Heart right ventricle (tissue), 16 donors: ENCODE data around the gene PDE4D. TPM values are rescaled to one million over a fixed set of nuclear protein-coding genes. Genes with fewer than 3 reads are reported as not detected.

ENCODE experiments used
- ATAC-seq, 8 donors: fragments of 200-7000 bp; cut with Tn5 transposase; one replicate each; pipeline ENCODE4 v1.9.1; 2020; ENCODE audit warnings: mild to moderate bottlenecking in 8 of 8, moderate library complexity in 8 of 8, moderate number of reproducible peaks in 1 of 8
- DNase-seq, 2 donors: peaks; one replicate each; pipeline ENCODE4 v3.0.0-alpha.2; 2020
- H3K27ac ChIP-seq, 10 donors: fragments of 200-600 bp; sonication (generic) in 2 of 10; one replicate each; pipeline versions ENCODE4 v1.5.0 to v1.8.0; 2020 to 2022; ENCODE audit warnings: mild to moderate bottlenecking in 3 of 10
- H3K27me3 ChIP-seq, 7 donors: fragments of 200-600 bp; one replicate each; pipeline ENCODE4 v1.8.0; 2021 to 2022; ENCODE audit warnings: mild to moderate bottlenecking in 2 of 7
- H3K36me3 ChIP-seq, 9 donors: fragments of 200-600 bp; sonication (generic) in 1 of 9; one replicate each; pipeline versions ENCODE4 v1.5.0 to v1.8.0; 2020 to 2022; ENCODE audit warnings: mild to moderate bottlenecking in 2 of 9
- H3K4me1 ChIP-seq, 9 donors: fragments of 200-600 bp; sonication (generic) in 1 of 9; one replicate each; pipeline versions ENCODE4 v1.5.0 to v1.8.0; 2020 to 2022; ENCODE audit warnings: mild to moderate bottlenecking in 4 of 9
- H3K4me3 ChIP-seq, 10 donors: fragments of 200-600 bp; sonication (generic) in 2 of 10; one replicate each; pipeline versions ENCODE4 v1.5.0 to v1.8.0; 2020 to 2022; ENCODE audit warnings: mild to moderate bottlenecking in 7 of 10, moderate library complexity in 2 of 10
- H3K9me3 ChIP-seq, 11 donors: fragments of 200-600 bp in 10 of 11; sonication (generic) in 2 of 11; one replicate each; pipeline versions ENCODE4 v1.5.0 to v1.8.0; 2013 to 2022; ENCODE audit warnings: mild to moderate bottlenecking in 2 of 11, control low read depth in 1 of 11, moderate library complexity in 1 of 11
- WGBS, 2 donors: extraction: QIAGEN DNeasy Blood & Tissue Kit; methylation state at CpG; one replicate each; pipeline ENCODE4 v1.1.7; 2013; ENCODE audit warnings: inconsistent platforms in 1 of 2; 5-methylcytosine and 5-hydroxymethylcytosine counted together
- intact Hi-C, 10 donors: fragments of 100-400 bp; cut with DNase I; formaldehyde crosslinking; loops; one replicate each; pipeline versions ENCODE4 v1.11.1 to v1.14.2; 2022
- polyA plus RNA-seq, 2 donors: library from polyadenylated mRNA; stranded (reverse); fragments of 200-250 nt; gene quantifications; one replicate each; pipeline ENCODE4 v1.2.3, GENCODE V29; 2013
- total RNA-seq, 10 donors: library from RNA; stranded (reverse); fragmentation: NEBNext Ultra II Directional in 3 of 10; extraction: Animal tissue kit (Norgen Biotek cat#: 25700) in 3 of 10; gene quantifications; one replicate each; pipeline versions ENCODE4 v1.2.1 to v1.2.4, GENCODE V29; 2021 to 2023
- TF ChIP-seq, protein P1 (sequence below), 9 donors: fragments of 200-600 bp; sonication (generic) in 2 of 9; IDR thresholded peaks; one replicate each; pipeline versions ENCODE4 v1.5.0 to v1.8.0; 2021 to 2022; ENCODE audit warnings: antibody characterized with exemption in 9 of 9, mild to moderate bottlenecking in 5 of 9, moderate library complexity in 1 of 9
- donor health status: Arrhythmogenic right ventricular cardiomyopathy.
- donor health status: ischemic (EF 13 %, LVEDD 7.1; RV severe dilation, severe dysfunction).
- donor health status: healthy with polysubstance abuse.
- donor health status: DM: no; HTN: yes; CAD: no.
- donor health status: DM: no; HTN: no; CAD: no.
- donor health status: ischemic (EF 25% LVEDD 6.9; RV normal size, moderate dysfunction).
- donor health status: ischemic (EF 25% LVEDD 5.7; RV mildly dilated, moderate dysfunction).
- donor health status: healthy.
- donor health status: DM: yes; HTN: yes; CAD: no.
- donor health status: Ischemic cardiomyopathy.
- donor health status: ischemic (EF 35%, LVEDD 5.7; RV mildly dilated, moderate dysfunction).
- donor health status: nonischemic (EF 11% LVEDD 7.7; RV severe dilation, severe dysfunction).
- donor health status: DM: yes; HTN: yes; CAD: no.
- donor health status: PGD.
- donor health status: ischemic (EF 29% LVEDD 5.4; RV normal size, mild dysfunction).
- donor health status: nonischemic (EF 23%, LVEDD 6.1; RV moderate dilation, normal function).

PDE4D gene
- total and polyA plus RNA-seq, 12 donors, result 5.8 to 83.2 (median 39.5) TPM

DNA sequence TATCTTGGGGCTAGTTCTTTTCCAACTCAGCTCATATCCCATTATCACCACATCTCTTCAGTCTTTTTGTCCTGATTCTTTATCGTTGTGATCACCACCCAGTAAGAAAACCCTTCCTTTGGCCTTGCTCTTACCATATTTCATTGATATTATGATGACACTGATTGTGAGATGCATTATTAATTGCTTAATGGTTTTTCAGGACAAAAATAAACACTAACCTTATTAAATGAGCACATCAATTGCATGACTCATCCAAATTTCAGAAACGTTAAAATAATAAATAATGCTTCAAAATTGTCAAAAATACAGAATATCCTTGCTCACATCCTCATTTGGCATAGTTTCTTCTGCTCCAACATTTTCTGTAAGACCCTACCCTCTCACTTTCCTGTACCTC lies 270.7 kb downstream of the PDE4D start:
- Histone ChIP-seq H3K4me3 (no peak overlapping the region), H3K27me3 (no peaks in the 10 kb centered on the region), H3K4me1 (no peaks in the 10 kb centered on the region), H3K27ac (no peak overlapping the region), H3K36me3 (no peaks in the 10 kb centered on the region), H3K9me3 (peaks cover 0 to 9% (median 0%) of the 10 kb centered on the region in 11 donors)
- 78 to 88% methylated on average over 2 of the region's 2 CpGs for WGBS, 2 donors
- intact Hi-C loops, result no loop called here
- DNase-seq (no peak), ATAC-seq (no peak)
- TF ChIP-seq, protein P1, sequence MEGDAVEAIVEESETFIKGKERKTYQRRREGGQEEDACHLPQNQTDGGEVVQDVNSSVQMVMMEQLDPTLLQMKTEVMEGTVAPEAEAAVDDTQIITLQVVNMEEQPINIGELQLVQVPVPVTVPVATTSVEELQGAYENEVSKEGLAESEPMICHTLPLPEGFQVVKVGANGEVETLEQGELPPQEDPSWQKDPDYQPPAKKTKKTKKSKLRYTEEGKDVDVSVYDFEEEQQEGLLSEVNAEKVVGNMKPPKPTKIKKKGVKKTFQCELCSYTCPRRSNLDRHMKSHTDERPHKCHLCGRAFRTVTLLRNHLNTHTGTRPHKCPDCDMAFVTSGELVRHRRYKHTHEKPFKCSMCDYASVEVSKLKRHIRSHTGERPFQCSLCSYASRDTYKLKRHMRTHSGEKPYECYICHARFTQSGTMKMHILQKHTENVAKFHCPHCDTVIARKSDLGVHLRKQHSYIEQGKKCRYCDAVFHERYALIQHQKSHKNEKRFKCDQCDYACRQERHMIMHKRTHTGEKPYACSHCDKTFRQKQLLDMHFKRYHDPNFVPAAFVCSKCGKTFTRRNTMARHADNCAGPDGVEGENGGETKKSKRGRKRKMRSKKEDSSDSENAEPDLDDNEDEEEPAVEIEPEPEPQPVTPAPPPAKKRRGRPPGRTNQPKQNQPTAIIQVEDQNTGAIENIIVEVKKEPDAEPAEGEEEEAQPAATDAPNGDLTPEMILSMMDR (IDR thresholded peaks at IDR 0.05), result no peak

DNA sequence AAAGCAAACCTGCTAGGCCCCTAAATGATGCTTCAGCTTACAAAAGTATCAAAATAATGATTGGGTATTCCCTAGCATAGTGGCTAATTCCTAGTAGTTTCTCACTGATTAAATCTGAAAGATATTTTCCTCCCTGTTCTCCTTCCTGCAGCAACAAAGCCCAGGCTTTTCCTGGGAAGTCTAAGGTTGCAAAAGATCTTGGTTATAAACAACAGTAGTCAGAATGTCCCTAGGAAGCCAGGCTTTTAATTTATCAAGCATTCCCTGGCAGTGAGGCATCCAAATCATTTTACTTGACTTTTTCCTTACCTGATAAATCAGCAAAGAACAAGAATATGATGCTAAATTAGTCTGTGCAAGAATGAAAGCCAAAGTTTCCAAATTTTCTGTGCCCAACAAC lies 272.0 kb downstream of the PDE4D start:
- H3K9me3 ChIP-seq, result peaks cover 0 to 9% (median 0%) of the 10 kb centered on the region in 11 donors

DNA sequence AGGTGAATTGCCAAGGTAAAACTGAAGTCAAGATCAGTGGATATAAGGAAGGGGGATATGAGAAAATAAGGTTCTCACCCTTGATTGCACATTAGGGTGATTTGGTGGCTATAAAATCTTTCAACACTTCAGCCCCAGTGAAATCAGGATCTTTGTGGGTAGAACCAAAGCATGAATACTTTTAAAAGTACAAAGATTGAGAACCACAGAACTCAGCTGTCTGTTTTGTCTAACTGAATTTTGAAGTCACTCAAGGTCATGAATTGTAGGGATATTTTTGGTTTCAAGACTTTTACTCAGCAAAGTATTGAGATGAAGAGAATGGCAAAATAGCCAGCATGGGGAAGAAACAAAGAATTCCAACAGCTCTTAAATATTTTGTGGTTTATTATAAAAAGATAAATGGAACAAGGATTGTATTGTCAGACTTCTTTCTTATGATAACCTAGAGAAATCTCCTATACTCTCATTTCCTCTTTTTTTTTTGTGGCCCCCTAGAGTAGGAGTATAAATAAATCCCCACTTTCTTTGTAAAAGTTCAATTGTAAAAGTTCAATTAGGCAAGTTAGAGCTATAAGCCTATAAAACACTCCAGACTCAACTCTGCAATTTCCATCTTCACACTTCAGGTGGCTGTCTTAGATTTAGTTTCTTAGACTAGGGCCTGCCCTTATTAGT lies 272.9 kb downstream of the PDE4D start:
- Histone ChIP-seq H3K4me3 (no peak overlapping the region), H3K36me3 (no peaks in the 10 kb centered on the region), H3K9me3 (peaks cover 0 to 9% (median 0%) of the 10 kb centered on the region in 11 donors), H3K4me1 (no peaks in the 10 kb centered on the region), H3K27ac (no peak overlapping the region), H3K27me3 (no peaks in the 10 kb centered on the region)
- DNase-seq, result no peak
- no peak for ATAC-seq
- TF ChIP-seq, protein P1 (IDR thresholded peaks at IDR 0.05), result no peak
- intact Hi-C loops, result no loop called here

More for the DNA sequence above, 272.0 kb downstream of the PDE4D start:
- no peak for ATAC-seq
- Histone ChIP-seq H3K27ac (no peak overlapping the region), H3K27me3 (no peaks in the 10 kb centered on the region), H3K4me3 (no peak overlapping the region), H3K36me3 (no peaks in the 10 kb centered on the region), H3K4me1 (no peaks in the 10 kb centered on the region)
- no peak for DNase-seq
- intact Hi-C loops, result no loop called here
- TF ChIP-seq, protein P1 (IDR thresholded peaks at IDR 0.05), result no peak

GRCh38 chr5:59618644-59619043 lies 274.9 kb downstream of the PDE4D start:
- WGBS, 2 donors, result 93 to 95% methylated on average over 3 of the region's 3 CpGs
- TF ChIP-seq, protein P1 (IDR thresholded peaks at IDR 0.05), result no peak
- H3K36me3 ChIP-seq, result no peaks in the 10 kb centered on the region
- ATAC-seq, result no peak
- H3K9me3 ChIP-seq, result no peaks in the 10 kb centered on the region
- H3K4me3 ChIP-seq, result no peak overlapping the region
- H3K27me3 ChIP-seq, result no peaks in the 10 kb centered on the region
- DNase-seq, result no peak
- H3K27ac ChIP-seq, result no peak overlapping the region
- H3K4me1 ChIP-seq, result no peaks in the 10 kb centered on the region
- intact Hi-C loops, result no loop called here
